Liver (tissue), 9 donors: ENCODE measurements around the gene SLC16A10. TPM values are rescaled to one million over a fixed set of nuclear protein-coding genes. Genes with fewer than 3 reads are reported as not detected.

ENCODE experiments used
- DNase-seq: peaks from one replicate; pipeline ENCODE4 v3.0.0-alpha.2; 2017; ENCODE audit warnings: low spot score
- H3K27ac ChIP-seq, 2 donors: one replicate each; pipeline ENCODE4 v1.7.0; 2013; ENCODE audit warnings: inconsistent platforms in 2 of 2, low read length in 2 of 2, control low read depth in 1 of 2, low read depth in 1 of 2, mild to moderate bottlenecking in 1 of 2
- H3K27me3 ChIP-seq, 4 donors: one replicate each; pipeline versions ENCODE4 v1.6.1 to v1.7.0; 2013; ENCODE audit warnings: low read length in 3 of 4, inconsistent platforms in 1 of 4, mild to moderate bottlenecking in 1 of 4, moderate library complexity in 1 of 4; ENCODE audit not compliant: control insufficient read depth in 4 of 4, insufficient read depth in 4 of 4
- H3K36me3 ChIP-seq, 4 donors: one replicate each; pipeline versions ENCODE4 v1.6.1 to v1.7.0; 2013; ENCODE audit warnings: low read length in 3 of 4, mild to moderate bottlenecking in 3 of 4, low read depth in 1 of 4, moderate library complexity in 1 of 4; ENCODE audit not compliant: control insufficient read depth in 4 of 4, insufficient read depth in 3 of 4
- H3K4me1 ChIP-seq, 4 donors: one replicate each; pipeline versions ENCODE4 v1.6.1 to v1.7.0; 2013; ENCODE audit warnings: low read length in 3 of 4, mild to moderate bottlenecking in 3 of 4, moderate library complexity in 1 of 4; ENCODE audit not compliant: control insufficient read depth in 4 of 4, insufficient read depth in 4 of 4
- H3K4me3 ChIP-seq, 3 donors: one replicate each; pipeline versions ENCODE4 v1.6.1 to v1.7.0; 2013; ENCODE audit warnings: low read length in 3 of 3, control low read depth in 1 of 3, low read depth in 1 of 3, mild to moderate bottlenecking in 1 of 3
- H3K9ac ChIP-seq, 2 donors: one replicate each; pipeline ENCODE4 v1.7.0; 2013; ENCODE audit warnings: low read length in 2 of 2, mild to moderate bottlenecking in 2 of 2, moderate library complexity in 2 of 2, control low read depth in 1 of 2, low read depth in 1 of 2
- H3K9me3 ChIP-seq, 4 donors: one replicate each; pipeline versions ENCODE4 v1.6.1 to v1.7.0; 2013; ENCODE audit warnings: low read length in 3 of 4; ENCODE audit not compliant: control insufficient read depth in 4 of 4
- ATF3 ChIP-seq: IDR thresholded peaks from 2 replicates; pipeline ENCODE4 v1.6.1; 2016; ENCODE audit warnings: antibody characterized with exemption
- CTCF ChIP-seq: fragments of 150-350 bp; IDR thresholded peaks from 2 replicates; pipeline ENCODE4 v1.5.1; 2017; ENCODE audit warnings: improper control_type of control experiment, low read depth, low read length; ENCODE audit not compliant: missing input control
- EGR1 ChIP-seq, 2 donors: IDR thresholded peaks; 2 replicates each; pipeline ENCODE4 v1.6.1; 2016 to 2018; ENCODE audit warnings: antibody characterized with exemption in 2 of 2, low read depth in 2 of 2
- FOXA2 ChIP-seq: IDR thresholded peaks from 2 replicates; pipeline ENCODE4 v1.6.1; 2016; ENCODE audit warnings: antibody characterized with exemption
- GABPA ChIP-seq, 2 donors: IDR thresholded peaks in 1 of 2; conservative IDR thresholded peaks in 1 of 2; 2 replicates each; pipeline ENCODE4 v1.6.1; 2016; ENCODE audit warnings: antibody characterized with exemption in 2 of 2, mild to moderate bottlenecking in 1 of 2, moderate library complexity in 1 of 2
- HNF4A ChIP-seq, 2 donors: conservative IDR thresholded peaks; 2 replicates each; pipeline ENCODE4 v1.6.1; 2016; ENCODE audit warnings: antibody characterized with exemption in 2 of 2, mild to moderate bottlenecking in 2 of 2
- HNF4G ChIP-seq: IDR thresholded peaks from 2 replicates; pipeline ENCODE4 v1.6.1; 2016; ENCODE audit warnings: antibody characterized with exemption
- JUND ChIP-seq, 2 donors: IDR thresholded peaks; 2 replicates each; pipeline ENCODE4 v1.6.1; 2016; ENCODE audit warnings: antibody characterized with exemption in 2 of 2
- MAX ChIP-seq: IDR thresholded peaks from 2 replicates; pipeline ENCODE4 v1.6.1; 2016; ENCODE audit warnings: antibody characterized with exemption
- NR2F2 ChIP-seq: IDR thresholded peaks from 2 replicates; pipeline ENCODE4 v1.6.1; 2016; ENCODE audit warnings: antibody characterized with exemption
- RAD21 ChIP-seq, 2 donors: IDR thresholded peaks; 2 replicates each; pipeline ENCODE4 v1.6.1; 2016; ENCODE audit warnings: antibody characterized with exemption in 2 of 2, mild to moderate bottlenecking in 2 of 2
- REST ChIP-seq: IDR thresholded peaks from 2 replicates; pipeline ENCODE4 v1.6.1; 2016; ENCODE audit warnings: antibody characterized with exemption, mild to moderate bottlenecking
- RXRA ChIP-seq, 2 donors: IDR thresholded peaks; 2 replicates each; pipeline ENCODE4 v1.6.1; 2017 to 2018; ENCODE audit warnings: antibody characterized with exemption in 2 of 2, mild to moderate bottlenecking in 1 of 2
- TAF1 ChIP-seq: conservative IDR thresholded peaks from 2 replicates; pipeline ENCODE4 v1.6.1; 2016; ENCODE audit warnings: antibody characterized with exemption, mild to moderate bottlenecking
- YY1 ChIP-seq: IDR thresholded peaks from 2 replicates; pipeline ENCODE4 v1.6.1; 2016; ENCODE audit warnings: antibody characterized with exemption, mild to moderate bottlenecking
- ZBTB33 ChIP-seq: IDR thresholded peaks from 2 replicates; pipeline ENCODE4 v1.6.1; 2016; ENCODE audit warnings: antibody characterized with exemption
- WGBS: extraction: QIAGEN DNeasy Blood & Tissue Kit; methylation state at CpG from one replicate; pipeline ENCODE4 v1.1.7; 2013; 5-methylcytosine and 5-hydroxymethylcytosine counted together
- polyA plus RNA-seq, 2 donors: library from polyadenylated mRNA; stranded (reverse) in 1 of 2; unstranded in 1 of 2; fragments of 200-250 nt in 1 of 2; fragments of >200 nt in 1 of 2; fragmentation: Nextera tagmentation in 1 of 2; extraction: Ambion mirVana in 1 of 2; gene quantifications; one replicate each; pipeline versions ENCODE4 v1.2.1 to v1.2.3, GENCODE V29; 2013 to 2015
- total RNA-seq, 2 donors: library from RNA; depleted of rRNA; stranded (reverse); fragments of >200 nt; gene quantifications; one replicate each; pipeline ENCODE4 v1.2.3, GENCODE V29; 2014
- donor health status: healthy.
- donor health status: healthy.
- donor health status: healthy.
- donor health status: healthy.
- donor health status: healthy.

Gene SLC16A10
- total and polyA plus RNA-seq, 4 donors = 1.8 to 16.7 (median 8.4) TPM

- Histone ChIP-seq H3K4me3 (no peak overlapping the region), H3K27ac (no peak overlapping the region), H3K9me3 (no peaks in the 10 kb centered on the region), H3K4me1 (no peaks in the 10 kb centered on the region), H3K9ac (no peak overlapping the region), H3K36me3 (peaks cover 0 to 3% (median 1%) of the 10 kb centered on the region in 4 donors), H3K27me3 (no peaks in the 10 kb centered on the region)
- TF ChIP-seq TAF1 (no peak), ZBTB33 (no peak), JUND (IDR thresholded peaks at IDR 0.05) (no peak), NR2F2 (no peak), MAX (no peak), REST (no peak), EGR1 (IDR thresholded peaks at IDR 0.05; ENCODE audit: low read depth in 2 of 2) (no peak), ATF3 (no peak), FOXA2 (no peak), RXRA (IDR thresholded peaks at IDR 0.05) (no peak)
- 43% methylated on average over 1 of the region's 1 CpG for WGBS
- no peak for DNase-seq
These were observed 127.8 kb downstream of the SLC16A10 start for GRCh38 chr6:111215131-111215530.

GRCh38 chr6:111219785-111220184 lies 132.5 kb downstream of the SLC16A10 start:
- no peaks in the 10 kb centered on the region for H3K9me3 ChIP-seq
- no peaks in the 10 kb centered on the region for H3K4me1 ChIP-seq
- H3K4me3 ChIP-seq = no peak overlapping the region
- H3K9ac ChIP-seq = no peak overlapping the region
- H3K36me3 ChIP-seq = peaks cover 0 to 3% (median 0%) of the 10 kb centered on the region in 4 donors
- no peak for DNase-seq
- 97% methylated on average over 6 of the region's 6 CpGs for WGBS
- H3K27ac ChIP-seq = no peak overlapping the region
- no peaks in the 10 kb centered on the region for H3K27me3 ChIP-seq
- TF ChIP-seq CTCF (no peak), RXRA (IDR thresholded peaks at IDR 0.05) (no peak), ZBTB33 (no peak), FOXA2 (no peak), HNF4A (conservative IDR thresholded peaks at IDR 0.05) (no peak), JUND (IDR thresholded peaks at IDR 0.05) (no peak), HNF4G (no peak), REST (no peak), MAX (no peak), RAD21 (IDR thresholded peaks at IDR 0.05) (no peak), EGR1 (IDR thresholded peaks at IDR 0.05; ENCODE audit: low read depth in 2 of 2) (no peak), ATF3 (no peak), YY1 (no peak), GABPA (IDR thresholded peaks at IDR 0.05 in 1 of 2, conservative IDR thresholded peaks at IDR 0.05 in 1 of 2) (no peak), NR2F2 (no peak), TAF1 (no peak)
